Tibial nerve (tissue), 4 donors: Measurements from ENCODE around the gene MYOZ3. TPM values are rescaled to one million over a fixed set of nuclear protein-coding genes. Genes with fewer than 3 reads are reported as not detected.

Experiments used
- DNase-seq, 2 donors: peaks; one replicate each; pipeline ENCODE4 v3.0.0-alpha.2; 2019; ENCODE audit warnings: low spot score in 2 of 2
- H3K27ac ChIP-seq, 4 donors: fragments of 200-600 bp; sonication (generic) in 3 of 4; one replicate each; pipeline ENCODE4 v1.5.1; 2017 to 2019; ENCODE audit warnings: mild to moderate bottlenecking in 1 of 4
- H3K27me3 ChIP-seq, 2 donors: fragments of 200-600 bp; sonication (generic) in 1 of 2; one replicate each; pipeline versions ENCODE4 v1.5.1 to v1.6.0; 2017 to 2019
- H3K36me3 ChIP-seq, 3 donors: fragments of 200-600 bp; sonication (generic); one replicate each; pipeline ENCODE4 v1.5.1; 2018 to 2019
- H3K4me1 ChIP-seq, 4 donors: fragments of 200-600 bp; sonication (generic) in 3 of 4; one replicate each; pipeline ENCODE4 v1.5.1; 2017 to 2019
- H3K4me3 ChIP-seq, 4 donors: fragments of 200-600 bp; sonication (generic) in 3 of 4; one replicate each; pipeline ENCODE4 v1.5.1; 2017 to 2019; ENCODE audit warnings: mild to moderate bottlenecking in 1 of 4, moderate library complexity in 1 of 4
- H3K9me3 ChIP-seq, 4 donors: fragments of 200-600 bp; sonication (generic) in 3 of 4; one replicate each; pipeline ENCODE4 v1.5.1; 2017 to 2019
- EP300 ChIP-seq, 2 donors: sonication (generic); formaldehyde crosslinking; IDR thresholded peaks; one replicate each; pipeline ENCODE4 v1.6.1; 2017; ENCODE audit warnings: antibody characterized with exemption in 2 of 2, mild to moderate bottlenecking in 1 of 2
- POLR2A ChIP-seq, 2 donors: fragments of 450-650 bp; IDR thresholded peaks; one replicate each; pipeline ENCODE4 v1.6.1; 2017; ENCODE audit warnings: antibody characterized with exemption in 2 of 2, mild to moderate bottlenecking in 2 of 2, moderate library complexity in 2 of 2
- WGBS, 2 donors: methylation state at CpG; one replicate each; pipeline ENCODE4 v1.1.5; 2018; 5-methylcytosine and 5-hydroxymethylcytosine counted together
- total RNA-seq, 4 donors: library from RNA; depleted of rRNA; stranded (reverse); fragments of >200 nt; gene quantifications; one replicate each; pipeline ENCODE4 v1.1.0, GENCODE V29; 2016
- TF ChIP-seq, protein P1 (sequence below), 5 experiments: fragments of 200-600 bp in 3 of 5; fragments of 450-650 bp in 2 of 5; sonication (generic) in 3 of 5; IDR thresholded peaks; one replicate each; pipeline ENCODE4 v1.5.1; 2016 to 2019; ENCODE audit warnings: antibody characterized with exemption in 5 of 5, mild to moderate bottlenecking in 3 of 5, moderate library complexity in 2 of 5

The MYOZ3 gene
- total RNA-seq, 4 donors from 2014 or later, result 0.30 to 9.0 (median 4.6) TPM

DNA sequence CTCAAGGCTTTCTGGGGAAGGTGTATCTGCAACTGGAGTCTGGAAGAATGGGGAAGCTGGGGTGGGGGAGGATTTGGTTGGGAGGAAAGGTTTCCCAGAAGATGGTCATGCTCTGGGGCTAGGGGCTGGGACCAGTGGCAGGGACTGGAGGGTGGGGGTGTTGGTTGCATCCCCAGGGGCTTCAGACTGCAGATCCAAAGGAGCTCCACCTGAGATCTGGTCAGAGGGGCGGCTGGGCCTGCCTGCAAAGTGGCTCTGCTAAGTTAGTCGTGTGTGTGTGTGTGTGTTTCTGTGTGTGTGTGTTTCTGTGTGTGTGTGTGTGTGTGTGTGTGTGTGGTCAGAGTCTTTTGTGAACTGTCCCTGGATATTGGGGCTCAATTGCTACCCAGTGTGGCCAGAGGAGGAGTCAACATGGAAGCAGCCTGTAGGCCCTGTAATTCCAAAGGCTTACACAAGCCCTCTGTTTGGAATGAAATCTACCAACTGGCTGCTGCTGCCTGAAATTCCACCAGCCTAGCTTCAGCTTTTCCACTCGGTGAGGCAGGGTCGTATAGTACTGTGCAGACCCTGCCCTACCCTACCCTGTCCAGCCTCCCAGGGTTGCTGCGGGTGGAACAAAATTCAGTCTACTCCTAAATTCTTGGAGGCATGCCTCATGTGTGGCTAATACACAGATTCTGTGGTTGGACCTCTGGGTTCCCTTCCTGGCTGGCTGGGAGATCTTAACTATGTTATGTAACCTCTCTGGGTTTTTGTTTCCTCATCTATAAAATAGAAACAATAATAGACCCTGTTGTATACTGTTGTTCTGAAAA lies 33.1 kb upstream of the MYOZ3 start:
- Histone ChIP-seq H3K9me3 (no peaks in the 10 kb centered on the region), H3K27me3 (no peaks in the 10 kb centered on the region), H3K4me1 (peaks cover 0 to 92% (median 57%) of the 10 kb centered on the region in 4 donors), H3K4me3 (no peak overlapping the region), H3K36me3 (no peaks in the 10 kb centered on the region), H3K27ac (peak overlapping the region in 3 of 4 donors; percentile 44 to 98 (median 96))
- DNase-seq, result no peak
- 28 to 29% methylated on average over 5 of the region's 5 CpGs for WGBS, 2 donors
- TF ChIP-seq POLR2A (IDR thresholded peaks at IDR 0.05), result no peak
- no peak for TF ChIP-seq EP300 (IDR thresholded peaks at IDR 0.05)
- TF ChIP-seq, protein P1, sequence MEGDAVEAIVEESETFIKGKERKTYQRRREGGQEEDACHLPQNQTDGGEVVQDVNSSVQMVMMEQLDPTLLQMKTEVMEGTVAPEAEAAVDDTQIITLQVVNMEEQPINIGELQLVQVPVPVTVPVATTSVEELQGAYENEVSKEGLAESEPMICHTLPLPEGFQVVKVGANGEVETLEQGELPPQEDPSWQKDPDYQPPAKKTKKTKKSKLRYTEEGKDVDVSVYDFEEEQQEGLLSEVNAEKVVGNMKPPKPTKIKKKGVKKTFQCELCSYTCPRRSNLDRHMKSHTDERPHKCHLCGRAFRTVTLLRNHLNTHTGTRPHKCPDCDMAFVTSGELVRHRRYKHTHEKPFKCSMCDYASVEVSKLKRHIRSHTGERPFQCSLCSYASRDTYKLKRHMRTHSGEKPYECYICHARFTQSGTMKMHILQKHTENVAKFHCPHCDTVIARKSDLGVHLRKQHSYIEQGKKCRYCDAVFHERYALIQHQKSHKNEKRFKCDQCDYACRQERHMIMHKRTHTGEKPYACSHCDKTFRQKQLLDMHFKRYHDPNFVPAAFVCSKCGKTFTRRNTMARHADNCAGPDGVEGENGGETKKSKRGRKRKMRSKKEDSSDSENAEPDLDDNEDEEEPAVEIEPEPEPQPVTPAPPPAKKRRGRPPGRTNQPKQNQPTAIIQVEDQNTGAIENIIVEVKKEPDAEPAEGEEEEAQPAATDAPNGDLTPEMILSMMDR (IDR thresholded peaks at IDR 0.05), result no peak

DNA sequence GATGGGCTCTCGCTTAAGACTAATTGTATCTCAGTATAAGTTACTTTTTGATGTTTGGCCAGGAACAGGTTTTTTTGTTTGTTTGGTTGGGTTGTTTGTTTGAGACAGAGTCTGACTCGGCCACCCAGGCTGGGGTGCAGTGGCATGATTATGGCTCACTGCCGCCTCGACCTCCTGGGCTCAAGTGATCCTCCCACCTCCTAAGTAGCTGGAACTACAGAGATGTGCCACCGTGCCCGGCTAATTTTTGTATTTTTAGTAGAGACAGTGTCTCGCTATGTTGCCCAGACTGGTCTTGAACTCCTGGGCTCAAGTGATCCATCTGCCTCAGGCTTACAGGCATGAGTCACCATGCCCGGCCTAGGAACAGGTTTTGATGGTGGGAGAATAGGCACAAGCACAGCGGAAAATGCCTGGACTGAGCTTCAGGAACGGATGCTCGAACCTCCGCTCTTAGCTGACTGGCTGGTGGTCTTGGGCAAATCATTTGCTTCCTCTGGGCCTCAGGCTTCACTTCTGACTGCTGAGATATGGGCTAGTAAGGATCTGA lies 32.0 kb upstream of the MYOZ3 start:
- H3K4me1 ChIP-seq, result peaks cover 0 to 85% (median 51%) of the 10 kb centered on the region in 4 donors
- TF ChIP-seq POLR2A (IDR thresholded peaks at IDR 0.05), result no peak
- TF ChIP-seq, protein P1 (IDR thresholded peaks at IDR 0.05), result no peak
- TF ChIP-seq EP300 (IDR thresholded peaks at IDR 0.05), result no peak
- WGBS, 2 donors, result 79 to 87% methylated on average over 12 of the region's 12 CpGs

DNA sequence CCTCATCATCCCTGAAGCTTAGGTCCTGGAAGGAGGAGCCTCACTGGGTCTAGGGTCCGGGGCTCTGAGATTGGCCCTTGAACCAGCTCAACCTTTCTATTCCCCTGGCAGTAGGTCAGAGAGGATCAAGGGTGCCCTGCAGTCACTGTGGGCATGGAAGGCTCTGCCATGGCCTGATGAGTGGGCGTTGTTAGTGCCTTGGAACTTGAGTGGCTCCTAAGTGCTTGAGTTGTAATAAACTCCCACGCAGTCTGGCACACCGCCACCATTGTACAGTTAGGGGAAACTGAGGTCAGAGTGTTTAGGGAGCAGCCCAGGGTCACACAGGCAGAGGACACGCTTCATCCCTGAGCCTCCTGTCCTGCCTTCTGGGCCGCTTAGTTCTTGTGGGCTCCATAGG lies 31.0 kb upstream of the MYOZ3 start:
- WGBS, 2 donors, result 55 to 62% methylated on average over 4 to 6 of the region's 6 CpGs
- H3K27me3 ChIP-seq, result no peaks in the 10 kb centered on the region
- no peaks in the 10 kb centered on the region for H3K36me3 ChIP-seq
- H3K4me3 ChIP-seq, result no peak overlapping the region
- H3K27ac ChIP-seq, result peak overlapping the region in 2 of 4 donors; percentile 96 to 98
- TF ChIP-seq POLR2A (IDR thresholded peaks at IDR 0.05) (no peak), EP300 (IDR thresholded peaks at IDR 0.05) (no peak)
- TF ChIP-seq, protein P1 (IDR thresholded peaks at IDR 0.05), result no peak
- no peaks in the 10 kb centered on the region for H3K9me3 ChIP-seq
- H3K4me1 ChIP-seq, result peaks cover 0 to 83% (median 47%) of the 10 kb centered on the region in 4 donors
- no peak for DNase-seq

More for the DNA sequence above, 32.0 kb upstream of the MYOZ3 start:
- Histone ChIP-seq H3K36me3 (no peaks in the 10 kb centered on the region), H3K9me3 (no peaks in the 10 kb centered on the region), H3K4me3 (no peak overlapping the region), H3K27me3 (no peaks in the 10 kb centered on the region), H3K27ac (peak overlapping the region in 3 of 4 donors; percentile 31 to 98 (median 96))
- DNase-seq, result no peak

DNA sequence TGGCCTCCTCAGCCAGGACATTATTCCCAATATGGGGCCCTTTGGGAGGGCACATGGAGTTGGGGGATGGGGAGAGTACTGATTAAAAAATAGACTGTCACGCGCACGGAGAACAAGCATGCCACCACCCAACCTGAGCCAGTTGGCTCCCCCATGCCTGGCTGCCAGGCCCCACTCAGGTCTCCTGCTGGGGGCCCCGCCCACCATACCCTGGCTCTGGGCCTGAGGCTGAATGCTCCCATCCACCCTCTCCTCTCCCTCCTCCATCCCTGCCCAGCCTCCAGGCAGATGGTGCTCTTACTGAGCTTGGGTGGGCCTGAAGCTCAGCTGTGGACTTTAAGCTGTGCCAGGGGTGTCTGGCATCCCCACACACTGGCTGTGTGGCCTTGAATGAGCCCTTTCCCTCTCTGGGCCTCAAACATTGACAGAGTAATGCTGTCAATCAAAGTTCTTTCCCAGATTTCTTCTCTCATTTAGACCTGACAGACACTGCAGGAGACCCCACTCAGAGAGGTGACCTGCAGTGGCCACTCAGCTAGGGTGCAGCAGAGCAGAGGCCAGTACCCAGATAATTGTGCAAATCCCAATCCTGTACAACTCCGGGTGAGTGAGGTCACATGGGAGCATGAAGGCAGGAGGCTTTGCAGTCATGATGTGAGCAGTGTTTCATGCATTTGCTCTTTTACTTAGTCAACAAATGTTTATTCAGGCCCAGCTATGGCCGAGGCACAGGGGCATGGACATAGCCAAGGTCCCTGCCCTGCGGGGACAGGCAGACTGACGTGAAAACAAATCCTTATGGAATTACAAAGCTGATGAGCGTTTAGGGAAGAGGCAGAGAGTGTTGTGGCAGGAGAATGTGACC lies 30.4 kb upstream of the MYOZ3 start:
- Histone ChIP-seq H3K27me3 (no peaks in the 10 kb centered on the region), H3K27ac (peak overlapping the region in 3 of 4 donors; percentile 65 to 98 (median 96)), H3K9me3 (no peaks in the 10 kb centered on the region), H3K4me1 (peaks cover 0 to 83% (median 47%) of the 10 kb centered on the region in 4 donors), H3K36me3 (no peaks in the 10 kb centered on the region), H3K4me3 (no peak overlapping the region)
- TF ChIP-seq, protein P1 (IDR thresholded peaks at IDR 0.05), result no peak
- no peak for TF ChIP-seq POLR2A (IDR thresholded peaks at IDR 0.05)
- TF ChIP-seq EP300 (IDR thresholded peaks at IDR 0.05), result no peak
- DNase-seq, result no peak
- 50 to 55% methylated on average over 9 of the region's 9 CpGs for WGBS, 2 donors
